ENCODE results near the gene ADAMTS7. TPM values are rescaled to one million over a fixed set of nuclear protein-coding genes. Genes with fewer than 3 reads are reported as not detected.

ADAMTS7 gene
- polyA plus RNA-seq, 1 donor from 2014 or later = 31.5 TPM

GRCh38 chr15:78807359-78807758, 3.9 kb downstream of the ADAMTS7 start:
- Histone ChIP-seq H3F3A (ENCODE audit: insufficient read depth, low read length, poor library complexity, severe bottlenecking) (no peaks in the 10 kb centered on the region), H3K36me3 (ENCODE audit: insufficient read depth, low read length) (no peaks in the 10 kb centered on the region), H3K4me2 (ENCODE audit: low read length) (no peak overlapping the region), H3K9me2 (ENCODE audit: insufficient read depth, low read length) (no peaks in the 10 kb centered on the region), H3K27me3 (ENCODE audit: insufficient read depth, low read depth, low read length) (no peaks in the 10 kb centered on the region), H3K79me2 (replicated peaks; ENCODE audit: insufficient read depth, low read length) (peaks cover 33% of the 10 kb centered on the region), H3K9me3 (ENCODE audit: low read length) (no peaks in the 10 kb centered on the region), H3K9ac (ENCODE audit: low read length) (no peak overlapping the region), H4K20me1 (ENCODE audit: insufficient read depth) (no peaks in the 10 kb centered on the region), H3K4me3 (ENCODE audit: low read length) (no peak overlapping the region), H2AFZ (ENCODE audit: low read depth, low read length) (no peak overlapping the region), H3K27ac (ENCODE audit: low read length) (no peak overlapping the region)
- TF ChIP-seq EZH2 (IDR thresholded peaks at IDR 0.05; ENCODE audit: borderline replicate concordance, insufficient read depth, low read length, poor library complexity, severe bottlenecking) (no peak), RAD21 (conservative IDR thresholded peaks at IDR 0.05) (no peak), MXI1 (conservative IDR thresholded peaks at IDR 0.05; ENCODE audit: poor library complexity, severe bottlenecking) (no peak), TAF1 (IDR thresholded peaks at IDR 0.05; ENCODE audit: low read depth) (no peak), POLR2AphosphoS5 (IDR thresholded peaks at IDR 0.05) (no peak), EP300 (conservative IDR thresholded peaks at IDR 0.05; ENCODE audit: poor library complexity, severe bottlenecking) (no peak), SMC3 (conservative IDR thresholded peaks at IDR 0.05; ENCODE audit: poor library complexity) (no peak)
- TF ChIP-seq, protein P1, sequence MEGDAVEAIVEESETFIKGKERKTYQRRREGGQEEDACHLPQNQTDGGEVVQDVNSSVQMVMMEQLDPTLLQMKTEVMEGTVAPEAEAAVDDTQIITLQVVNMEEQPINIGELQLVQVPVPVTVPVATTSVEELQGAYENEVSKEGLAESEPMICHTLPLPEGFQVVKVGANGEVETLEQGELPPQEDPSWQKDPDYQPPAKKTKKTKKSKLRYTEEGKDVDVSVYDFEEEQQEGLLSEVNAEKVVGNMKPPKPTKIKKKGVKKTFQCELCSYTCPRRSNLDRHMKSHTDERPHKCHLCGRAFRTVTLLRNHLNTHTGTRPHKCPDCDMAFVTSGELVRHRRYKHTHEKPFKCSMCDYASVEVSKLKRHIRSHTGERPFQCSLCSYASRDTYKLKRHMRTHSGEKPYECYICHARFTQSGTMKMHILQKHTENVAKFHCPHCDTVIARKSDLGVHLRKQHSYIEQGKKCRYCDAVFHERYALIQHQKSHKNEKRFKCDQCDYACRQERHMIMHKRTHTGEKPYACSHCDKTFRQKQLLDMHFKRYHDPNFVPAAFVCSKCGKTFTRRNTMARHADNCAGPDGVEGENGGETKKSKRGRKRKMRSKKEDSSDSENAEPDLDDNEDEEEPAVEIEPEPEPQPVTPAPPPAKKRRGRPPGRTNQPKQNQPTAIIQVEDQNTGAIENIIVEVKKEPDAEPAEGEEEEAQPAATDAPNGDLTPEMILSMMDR (IDR thresholded peaks at IDR 0.05; ENCODE audit: poor library complexity, severe bottlenecking) = no peak
- TF ChIP-seq, protein P2, sequence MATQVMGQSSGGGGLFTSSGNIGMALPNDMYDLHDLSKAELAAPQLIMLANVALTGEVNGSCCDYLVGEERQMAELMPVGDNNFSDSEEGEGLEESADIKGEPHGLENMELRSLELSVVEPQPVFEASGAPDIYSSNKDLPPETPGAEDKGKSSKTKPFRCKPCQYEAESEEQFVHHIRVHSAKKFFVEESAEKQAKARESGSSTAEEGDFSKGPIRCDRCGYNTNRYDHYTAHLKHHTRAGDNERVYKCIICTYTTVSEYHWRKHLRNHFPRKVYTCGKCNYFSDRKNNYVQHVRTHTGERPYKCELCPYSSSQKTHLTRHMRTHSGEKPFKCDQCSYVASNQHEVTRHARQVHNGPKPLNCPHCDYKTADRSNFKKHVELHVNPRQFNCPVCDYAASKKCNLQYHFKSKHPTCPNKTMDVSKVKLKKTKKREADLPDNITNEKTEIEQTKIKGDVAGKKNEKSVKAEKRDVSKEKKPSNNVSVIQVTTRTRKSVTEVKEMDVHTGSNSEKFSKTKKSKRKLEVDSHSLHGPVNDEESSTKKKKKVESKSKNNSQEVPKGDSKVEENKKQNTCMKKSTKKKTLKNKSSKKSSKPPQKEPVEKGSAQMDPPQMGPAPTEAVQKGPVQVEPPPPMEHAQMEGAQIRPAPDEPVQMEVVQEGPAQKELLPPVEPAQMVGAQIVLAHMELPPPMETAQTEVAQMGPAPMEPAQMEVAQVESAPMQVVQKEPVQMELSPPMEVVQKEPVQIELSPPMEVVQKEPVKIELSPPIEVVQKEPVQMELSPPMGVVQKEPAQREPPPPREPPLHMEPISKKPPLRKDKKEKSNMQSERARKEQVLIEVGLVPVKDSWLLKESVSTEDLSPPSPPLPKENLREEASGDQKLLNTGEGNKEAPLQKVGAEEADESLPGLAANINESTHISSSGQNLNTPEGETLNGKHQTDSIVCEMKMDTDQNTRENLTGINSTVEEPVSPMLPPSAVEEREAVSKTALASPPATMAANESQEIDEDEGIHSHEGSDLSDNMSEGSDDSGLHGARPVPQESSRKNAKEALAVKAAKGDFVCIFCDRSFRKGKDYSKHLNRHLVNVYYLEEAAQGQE (IDR thresholded peaks at IDR 0.05; ENCODE audit: borderline replicate concordance) = no peak

GRCh38 chr15:78804391-78804792, 6.9 kb downstream of the ADAMTS7 start:
- H3K27ac ChIP-seq (ENCODE audit: low read length) = no peak overlapping the region
- H3K9me2 ChIP-seq (ENCODE audit: insufficient read depth, low read length) = no peaks in the 10 kb centered on the region
- no peaks in the 10 kb centered on the region for H3K36me3 ChIP-seq (ENCODE audit: insufficient read depth, low read length)
- H3K4me3 ChIP-seq (ENCODE audit: low read length) = no peak overlapping the region
- no peak for TF ChIP-seq POLR2AphosphoS5 (IDR thresholded peaks at IDR 0.05)
- TF ChIP-seq EP300 (conservative IDR thresholded peaks at IDR 0.05; ENCODE audit: poor library complexity, severe bottlenecking) = no peak
- TF ChIP-seq TAF1 (IDR thresholded peaks at IDR 0.05; ENCODE audit: low read depth) = no peak
- TF ChIP-seq RAD21 (conservative IDR thresholded peaks at IDR 0.05) = no peak
- no peak for TF ChIP-seq SMC3 (conservative IDR thresholded peaks at IDR 0.05; ENCODE audit: poor library complexity)
- TF ChIP-seq, protein P2 (IDR thresholded peaks at IDR 0.05; ENCODE audit: borderline replicate concordance) = no peak
- TF ChIP-seq, protein P1 (IDR thresholded peaks at IDR 0.05; ENCODE audit: poor library complexity, severe bottlenecking) = no peak
- no peak for TF ChIP-seq MXI1 (conservative IDR thresholded peaks at IDR 0.05; ENCODE audit: poor library complexity, severe bottlenecking)
- H3K4me2 ChIP-seq (ENCODE audit: low read length) = no peak overlapping the region
- H3K79me2 ChIP-seq (replicated peaks; ENCODE audit: insufficient read depth, low read length) = peaks cover 21% of the 10 kb centered on the region
- H3K9ac ChIP-seq (ENCODE audit: low read length) = no peak overlapping the region
- H4K20me1 ChIP-seq (ENCODE audit: insufficient read depth) = no peaks in the 10 kb centered on the region
- no peaks in the 10 kb centered on the region for H3F3A ChIP-seq (ENCODE audit: insufficient read depth, low read length, poor library complexity, severe bottlenecking)
- H3K9me3 ChIP-seq (ENCODE audit: low read length) = no peaks in the 10 kb centered on the region
- no peak overlapping the region for H2AFZ ChIP-seq (ENCODE audit: low read depth, low read length)
- H3K27me3 ChIP-seq (ENCODE audit: insufficient read depth, low read depth, low read length) = no peaks in the 10 kb centered on the region

All from neural cell (in vitro differentiated cells).